ENCODE data around the gene ADAMTS16.

- TF ChIP-seq, protein P1, sequence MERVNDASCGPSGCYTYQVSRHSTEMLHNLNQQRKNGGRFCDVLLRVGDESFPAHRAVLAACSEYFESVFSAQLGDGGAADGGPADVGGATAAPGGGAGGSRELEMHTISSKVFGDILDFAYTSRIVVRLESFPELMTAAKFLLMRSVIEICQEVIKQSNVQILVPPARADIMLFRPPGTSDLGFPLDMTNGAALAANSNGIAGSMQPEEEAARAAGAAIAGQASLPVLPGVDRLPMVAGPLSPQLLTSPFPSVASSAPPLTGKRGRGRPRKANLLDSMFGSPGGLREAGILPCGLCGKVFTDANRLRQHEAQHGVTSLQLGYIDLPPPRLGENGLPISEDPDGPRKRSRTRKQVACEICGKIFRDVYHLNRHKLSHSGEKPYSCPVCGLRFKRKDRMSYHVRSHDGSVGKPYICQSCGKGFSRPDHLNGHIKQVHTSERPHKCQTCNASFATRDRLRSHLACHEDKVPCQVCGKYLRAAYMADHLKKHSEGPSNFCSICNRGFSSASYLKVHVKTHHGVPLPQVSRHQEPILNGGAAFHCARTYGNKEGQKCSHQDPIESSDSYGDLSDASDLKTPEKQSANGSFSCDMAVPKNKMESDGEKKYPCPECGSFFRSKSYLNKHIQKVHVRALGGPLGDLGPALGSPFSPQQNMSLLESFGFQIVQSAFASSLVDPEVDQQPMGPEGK (CRISPR knock-in tag; IDR thresholded peaks at IDR 0.05; ENCODE audit: borderline replicate concordance): no peak
- no peak for TF ChIP-seq ISL1 (CRISPR knock-in tag; IDR thresholded peaks at IDR 0.05)
- TF ChIP-seq TOX (CRISPR knock-in tag; IDR thresholded peaks at IDR 0.05; ENCODE audit: borderline replicate concordance): no peak
- no peak for TF ChIP-seq CSDC2 (CRISPR knock-in tag; IDR thresholded peaks at IDR 0.05)
- TF ChIP-seq RARB (CRISPR knock-in tag; IDR thresholded peaks at IDR 0.05): no peak
These were observed 41.7 kb downstream of the ADAMTS16 start for GRCh38 chr5:5181650-5182324.

All from SK-N-SH treated with all-trans-retinoic acid at 6 μM for 48 hours (cell line).